Natural killer cell treated with Interleukin-12 subunit alpha and Interleukin-12 subunit beta and Interleukin-15 and Interleukin-18, amount 100 ng/mL, for 72 hours (primary cell): Measurements from ENCODE around the gene GDNF. TPM values are rescaled to one million over a fixed set of nuclear protein-coding genes. Genes with fewer than 3 reads are reported as not detected.

Source experiments
- ATAC-seq, 2 donors: fragments of 150-1000 bp; cut with Tn5 transposase in 1 of 2; sonication (Bioruptor Pico), chemical (Tn5 transposase) in 1 of 2; 2 replicates each; pipeline ENCODE4 v1.10.0; 2021
- DNase-seq: peaks from one replicate; pipeline ENCODE4 v3.0.0; 2022; ENCODE audit warnings: low spot score
- H3K27ac Mint-ChIP-seq, 2 donors: 1 replicate in 1 of 2; 2 replicates in 1 of 2; pipeline ENCODE4 v1.8.0; 2022; ENCODE audit warnings: mixed read lengths in 2 of 2, mild to moderate bottlenecking in 1 of 2, moderate library complexity in 1 of 2
- H3K27me3 Mint-ChIP-seq, 2 donors: 1 replicate in 1 of 2; 2 replicates in 1 of 2; pipeline ENCODE4 v1.8.0; 2022; ENCODE audit warnings: mixed read lengths in 2 of 2
- H3K36me3 Mint-ChIP-seq: one replicate; pipeline ENCODE4 v1.8.0; 2022; ENCODE audit warnings: mixed read lengths
- H3K4me1 Mint-ChIP-seq, 2 donors: 1 replicate in 1 of 2; 2 replicates in 1 of 2; pipeline ENCODE4 v1.8.0; 2022; ENCODE audit warnings: low read depth in 2 of 2, mixed read lengths in 2 of 2, mild to moderate bottlenecking in 1 of 2
- H3K4me3 Mint-ChIP-seq: one replicate; pipeline ENCODE4 v1.8.0; 2022; ENCODE audit warnings: mixed read lengths
- H3K9me3 Mint-ChIP-seq: 2 replicates; pipeline ENCODE4 v1.8.0; 2022; ENCODE audit warnings: mixed read lengths
- total RNA-seq, 2 donors: library from RNA; stranded (reverse); gene quantifications; one replicate each; pipeline ENCODE4 v1.2.3, GENCODE V29; 2022

GDNF gene
- total RNA-seq, 2 donors from 2014 or later: not detected

DNA sequence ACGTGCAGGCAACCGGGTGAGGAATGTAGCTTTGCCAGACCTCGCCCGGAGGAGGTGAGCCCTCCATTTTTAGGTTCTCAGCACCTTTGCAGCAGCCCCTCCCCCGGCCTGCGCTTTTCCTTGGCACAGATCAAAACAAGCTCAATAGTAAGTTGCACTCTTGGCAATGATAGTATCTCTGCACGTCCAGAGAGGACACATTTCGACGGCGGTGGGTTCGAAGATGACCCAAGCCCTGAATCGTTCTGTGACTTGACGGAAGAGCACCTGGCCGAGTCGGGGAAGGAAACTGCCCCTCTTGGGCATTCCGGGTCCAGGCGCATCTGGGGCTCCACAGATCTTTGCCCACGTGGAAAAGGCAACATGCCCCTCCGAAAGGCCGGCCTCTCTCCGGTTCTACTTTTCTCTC lies 904 bp downstream of the GDNF start:
- Mint-ChIP-seq H3K9me3 (no peaks in the 10 kb centered on the region), H3K4me3 (no peak overlapping the region), H3K36me3 (no peaks in the 10 kb centered on the region), H3K27me3 (peaks cover 52 to 74% of the 10 kb centered on the region in 2 donors), H3K27ac (no peak overlapping the region), H3K4me1 (peaks cover 10 to 11% of the 10 kb centered on the region in 2 donors)
- DNase-seq (no peak), ATAC-seq (no peak)

DNA sequence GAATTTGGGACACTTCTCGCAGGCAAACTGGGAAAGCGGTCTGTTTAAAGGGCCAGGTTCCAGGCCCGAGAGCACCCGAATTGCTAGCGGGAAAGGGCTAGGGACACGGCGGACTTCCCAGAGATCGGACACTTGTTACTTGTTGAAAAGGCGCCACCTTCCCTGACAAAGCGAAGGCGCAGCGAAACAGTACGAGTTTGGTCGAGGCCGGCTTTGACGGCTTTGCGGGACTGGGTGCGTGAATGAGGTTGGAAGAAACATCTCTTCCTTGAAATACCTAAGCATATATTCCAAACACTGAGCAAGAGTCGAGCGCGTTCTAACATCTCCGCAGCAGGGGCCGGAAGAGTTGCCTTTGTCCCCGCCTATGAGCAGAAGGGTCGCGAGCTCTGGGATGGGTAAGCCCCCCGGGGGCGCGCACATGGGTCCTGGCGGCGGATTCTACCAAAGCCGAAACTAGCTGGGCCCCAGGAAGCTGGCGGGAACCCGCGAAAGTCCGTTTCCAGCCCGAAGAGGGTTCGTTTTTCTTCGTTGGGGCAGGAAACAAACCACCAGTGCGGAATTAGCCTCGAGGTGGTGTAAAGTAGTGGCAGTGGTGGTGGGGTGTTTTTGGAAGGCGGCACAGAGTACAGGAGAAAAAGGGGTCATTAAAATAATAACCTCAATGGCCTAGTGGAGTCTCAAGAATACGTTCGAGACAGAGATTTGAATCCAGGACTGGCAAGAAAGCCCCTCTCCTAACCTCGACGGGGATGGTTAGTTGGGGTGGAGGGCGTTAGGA lies 1.5 kb downstream of the GDNF start:
- Mint-ChIP-seq H3K4me3 (peak overlapping the region; percentile 59), H3K27me3 (peaks cover 53 to 74% of the 10 kb centered on the region in 2 donors), H3K4me1 (peaks cover 10 to 11% of the 10 kb centered on the region in 2 donors), H3K9me3 (no peaks in the 10 kb centered on the region), H3K36me3 (no peaks in the 10 kb centered on the region), H3K27ac (no peak overlapping the region)
- DNase-seq: no peak
- no peak for ATAC-seq

DNA sequence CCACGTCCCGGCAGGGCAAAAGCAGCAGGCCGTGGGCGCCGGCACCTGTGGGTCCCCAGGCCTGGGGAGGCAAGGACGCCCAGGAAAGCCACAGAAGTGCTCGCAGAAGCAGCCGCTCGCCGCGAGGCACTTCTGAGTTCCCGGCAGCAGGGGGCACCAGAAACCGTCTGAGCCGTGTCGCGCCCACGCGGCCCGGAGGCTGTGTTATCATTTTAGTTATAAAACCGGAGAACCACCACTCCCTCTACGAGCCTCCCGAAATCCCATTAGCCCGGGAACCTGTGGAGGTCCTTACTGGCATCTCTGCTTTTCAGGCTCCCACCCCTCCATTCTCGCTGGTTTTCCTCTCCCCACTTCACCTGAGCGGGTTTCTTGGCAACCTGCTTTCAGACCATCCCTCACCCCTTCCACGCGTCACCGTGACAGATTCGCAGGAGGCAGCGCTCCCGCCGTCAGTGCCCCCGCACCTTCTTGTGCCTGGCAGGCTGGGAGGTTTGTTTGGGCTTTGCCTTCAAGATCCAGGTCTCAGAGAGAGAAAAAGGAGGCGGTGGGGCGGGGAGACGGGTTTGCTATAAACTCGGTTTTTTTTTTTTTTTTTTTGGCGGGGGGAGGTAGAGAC lies 2.3 kb downstream of the GDNF start:
- H3K27ac Mint-ChIP-seq: no peak overlapping the region
- DNase-seq: peak; percentile 68
- H3K4me1 Mint-ChIP-seq: peaks cover 10 to 11% of the 10 kb centered on the region in 2 donors
- peaks cover 61 to 78% of the 10 kb centered on the region in 2 donors for H3K27me3 Mint-ChIP-seq
- peak; percentile 56 to 70 for ATAC-seq
- no peaks in the 10 kb centered on the region for H3K9me3 Mint-ChIP-seq
- H3K4me3 Mint-ChIP-seq: peak overlapping the region; percentile 59
- no peaks in the 10 kb centered on the region for H3K36me3 Mint-ChIP-seq

DNA sequence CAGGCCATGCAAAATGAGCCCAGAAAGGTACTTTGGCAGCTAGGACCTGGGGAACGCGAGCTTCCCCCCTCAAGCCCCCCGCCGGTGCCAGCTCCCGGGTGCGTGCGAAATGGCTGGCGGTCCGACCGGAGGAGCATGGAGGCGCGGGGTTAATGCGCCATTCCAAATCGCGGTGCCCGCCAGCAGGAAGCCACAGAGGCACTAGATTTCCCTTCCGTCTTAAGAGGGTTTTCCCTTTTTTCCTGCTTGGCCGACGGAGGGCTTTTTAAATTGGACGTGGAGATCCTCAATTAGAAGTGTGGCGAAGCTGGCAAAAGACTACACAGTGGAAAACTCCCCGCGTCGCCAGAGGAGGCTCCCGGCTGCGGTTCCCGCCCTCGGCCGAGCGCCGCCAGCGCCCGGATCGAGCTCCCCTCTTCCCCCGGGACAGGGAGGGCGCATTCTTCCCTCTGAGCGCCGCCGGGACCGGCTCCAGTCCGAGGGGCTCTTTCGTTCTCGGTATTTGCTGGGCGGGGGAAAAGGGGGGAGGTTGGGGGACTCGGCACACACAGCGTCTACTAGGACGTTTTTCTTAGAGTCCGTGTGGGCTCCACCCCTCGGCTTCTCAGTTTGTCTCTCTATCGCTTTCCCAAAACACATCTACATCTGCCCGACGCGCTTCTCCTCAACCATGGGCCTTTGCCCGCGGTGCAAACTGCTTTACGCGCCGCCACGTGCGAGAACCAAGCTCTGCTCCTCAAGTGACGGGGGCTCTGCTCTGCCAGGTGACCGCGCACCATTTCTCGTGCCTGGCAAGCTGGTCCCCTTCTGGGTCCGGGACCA lies 3.0 kb downstream of the GDNF start:
- no peak overlapping the region for H3K27ac Mint-ChIP-seq

DNA sequence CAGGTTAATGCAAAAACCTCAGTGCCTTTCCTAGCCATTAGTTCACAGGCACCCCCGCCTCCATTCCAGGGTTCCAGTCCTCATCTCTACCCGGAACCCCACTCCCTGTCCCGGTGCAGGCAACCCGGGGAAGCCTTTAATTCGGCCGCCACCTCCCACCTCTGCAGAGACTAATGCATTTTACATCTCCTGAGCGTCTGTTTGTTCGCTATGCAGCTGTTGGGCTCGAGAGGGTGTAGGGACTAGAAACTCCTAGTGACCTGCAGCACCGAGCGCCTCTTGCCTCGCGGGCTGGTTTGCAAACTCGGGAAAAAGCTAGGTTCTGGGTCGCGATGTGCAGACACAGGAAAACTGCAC lies 3.6 kb downstream of the GDNF start:
- ATAC-seq (no peak), DNase-seq (no peak)
- Mint-ChIP-seq H3K36me3 (no peaks in the 10 kb centered on the region), H3K9me3 (no peaks in the 10 kb centered on the region), H3K27ac (no peak overlapping the region), H3K27me3 (peaks cover 59 to 78% of the 10 kb centered on the region in 2 donors), H3K4me3 (no peak overlapping the region), H3K4me1 (peaks cover 10 to 11% of the 10 kb centered on the region in 2 donors)

More for the DNA sequence above, 3.0 kb downstream of the GDNF start:
- ATAC-seq: peak in 1 of 2 donors; percentile 7
- H3K4me1 Mint-ChIP-seq: peaks cover 10 to 11% of the 10 kb centered on the region in 2 donors
- H3K9me3 Mint-ChIP-seq: no peaks in the 10 kb centered on the region
- H3K27me3 Mint-ChIP-seq: peaks cover 61 to 78% of the 10 kb centered on the region in 2 donors
- H3K36me3 Mint-ChIP-seq: no peaks in the 10 kb centered on the region
- peak overlapping the region; percentile 59 for H3K4me3 Mint-ChIP-seq
- DNase-seq: no peak

DNA sequence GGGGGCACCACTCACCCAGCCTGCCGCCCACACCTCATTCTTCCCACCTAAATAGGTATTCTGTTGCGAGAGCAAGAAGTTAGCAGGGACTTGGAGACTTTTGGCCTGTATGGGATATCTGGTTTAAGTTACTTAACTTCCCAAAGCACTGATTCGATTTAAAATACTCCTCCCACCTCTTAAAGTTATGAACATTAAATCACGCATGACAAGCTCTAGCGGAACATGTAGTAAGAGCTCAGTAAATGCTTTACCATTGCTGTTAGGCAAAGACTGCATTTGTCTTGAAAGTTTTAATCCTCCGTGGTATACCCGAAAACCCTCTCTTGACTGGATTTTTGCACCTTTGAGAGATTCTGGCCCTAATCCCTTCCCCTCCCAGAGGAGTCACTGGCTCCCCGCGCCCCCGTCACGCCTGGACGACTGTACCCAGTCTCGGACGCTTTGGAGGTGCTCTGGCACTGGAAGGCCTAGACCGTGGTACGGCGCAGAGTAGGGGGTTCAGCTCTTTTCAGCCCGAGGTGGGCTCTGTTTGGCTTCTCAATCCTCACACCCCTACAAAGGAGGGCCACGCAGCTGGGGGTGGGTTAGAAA lies 4.4 kb downstream of the GDNF start:
- ATAC-seq (no peak), DNase-seq (no peak)
- H3K36me3 Mint-ChIP-seq: no peaks in the 10 kb centered on the region
- H3K27ac Mint-ChIP-seq: no peak overlapping the region
- no peak overlapping the region for H3K4me3 Mint-ChIP-seq
- H3K9me3 Mint-ChIP-seq: no peaks in the 10 kb centered on the region
- peaks cover 10 to 11% of the 10 kb centered on the region in 2 donors for H3K4me1 Mint-ChIP-seq
- peaks cover 55 to 73% of the 10 kb centered on the region in 2 donors for H3K27me3 Mint-ChIP-seq

DNA sequence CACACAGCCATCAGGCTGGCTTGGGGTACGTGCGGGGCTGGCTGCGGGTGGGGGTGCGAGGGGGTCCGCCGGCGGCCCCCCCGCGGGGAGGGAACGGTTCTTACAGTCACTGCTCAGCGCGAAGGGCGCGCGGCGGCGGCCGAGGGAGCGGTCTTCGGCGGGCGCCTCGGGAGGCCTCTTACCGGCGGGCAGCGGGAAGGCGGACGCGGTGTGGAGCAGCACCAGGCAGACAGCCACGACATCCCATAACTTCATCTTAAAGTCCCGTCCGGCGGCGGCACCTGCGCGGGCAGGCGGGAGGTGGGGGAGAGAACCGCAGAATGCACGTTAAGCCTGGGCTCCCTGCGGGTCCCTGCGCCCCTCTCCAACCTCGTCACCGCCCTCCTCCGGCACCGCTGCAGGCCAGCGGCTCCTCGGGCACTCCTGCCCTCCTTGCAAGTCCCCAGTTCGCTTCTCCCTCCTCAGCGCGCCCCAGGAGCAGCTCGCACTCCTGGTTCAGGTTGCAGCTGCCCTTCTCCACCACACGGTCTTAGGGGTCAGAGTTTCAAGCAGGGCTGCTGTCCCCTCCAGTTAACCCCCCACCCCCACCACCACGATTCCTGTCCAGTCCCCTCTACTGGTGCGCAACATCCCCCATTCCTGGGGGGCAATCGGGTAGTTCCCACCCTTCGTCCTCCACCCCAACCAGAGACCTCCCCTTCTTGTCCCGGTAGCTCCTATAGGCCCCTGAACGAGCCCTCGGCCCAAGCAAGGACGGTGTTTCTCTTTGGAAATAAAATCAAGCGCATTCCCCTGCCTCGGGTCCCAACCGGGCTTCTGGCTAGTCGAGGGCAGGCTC lies 5.1 kb downstream of the GDNF start:
- no peaks in the 10 kb centered on the region for H3K36me3 Mint-ChIP-seq
- H3K4me3 Mint-ChIP-seq: no peak overlapping the region
- no peak overlapping the region for H3K27ac Mint-ChIP-seq
- no peaks in the 10 kb centered on the region for H3K9me3 Mint-ChIP-seq
- ATAC-seq (peak in 1 of 2 donors; percentile 2), DNase-seq (no peak)
- peaks cover 10 to 11% of the 10 kb centered on the region in 2 donors for H3K4me1 Mint-ChIP-seq
- H3K27me3 Mint-ChIP-seq: peaks cover 60 to 76% of the 10 kb centered on the region in 2 donors

DNA sequence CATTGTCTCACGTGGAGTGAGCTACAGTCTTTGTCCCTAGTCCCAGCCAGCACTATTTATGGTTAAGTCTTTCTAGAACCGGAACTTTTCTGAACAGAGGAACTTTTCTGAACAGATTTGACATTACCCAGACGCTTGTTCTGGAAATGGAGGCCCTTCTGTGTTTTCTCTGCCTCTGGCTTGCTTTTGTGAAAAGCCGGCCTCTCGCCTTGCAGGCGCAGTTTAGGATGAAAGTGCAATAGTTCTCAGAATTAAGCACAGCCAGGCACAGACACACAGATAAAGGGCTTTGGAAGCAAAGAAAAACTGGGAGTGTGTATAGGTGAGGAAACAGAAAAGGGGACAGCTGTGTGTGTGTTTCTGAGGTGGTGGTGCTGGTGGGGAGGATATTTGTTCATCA lies 5.9 kb downstream of the GDNF start:
- Mint-ChIP-seq H3K4me3 (no peak overlapping the region), H3K27me3 (peaks cover 60 to 83% of the 10 kb centered on the region in 2 donors), H3K9me3 (no peaks in the 10 kb centered on the region), H3K36me3 (no peaks in the 10 kb centered on the region), H3K27ac (no peak overlapping the region), H3K4me1 (peaks cover 10 to 11% of the 10 kb centered on the region in 2 donors)
- ATAC-seq (no peak), DNase-seq (no peak)

DNA sequence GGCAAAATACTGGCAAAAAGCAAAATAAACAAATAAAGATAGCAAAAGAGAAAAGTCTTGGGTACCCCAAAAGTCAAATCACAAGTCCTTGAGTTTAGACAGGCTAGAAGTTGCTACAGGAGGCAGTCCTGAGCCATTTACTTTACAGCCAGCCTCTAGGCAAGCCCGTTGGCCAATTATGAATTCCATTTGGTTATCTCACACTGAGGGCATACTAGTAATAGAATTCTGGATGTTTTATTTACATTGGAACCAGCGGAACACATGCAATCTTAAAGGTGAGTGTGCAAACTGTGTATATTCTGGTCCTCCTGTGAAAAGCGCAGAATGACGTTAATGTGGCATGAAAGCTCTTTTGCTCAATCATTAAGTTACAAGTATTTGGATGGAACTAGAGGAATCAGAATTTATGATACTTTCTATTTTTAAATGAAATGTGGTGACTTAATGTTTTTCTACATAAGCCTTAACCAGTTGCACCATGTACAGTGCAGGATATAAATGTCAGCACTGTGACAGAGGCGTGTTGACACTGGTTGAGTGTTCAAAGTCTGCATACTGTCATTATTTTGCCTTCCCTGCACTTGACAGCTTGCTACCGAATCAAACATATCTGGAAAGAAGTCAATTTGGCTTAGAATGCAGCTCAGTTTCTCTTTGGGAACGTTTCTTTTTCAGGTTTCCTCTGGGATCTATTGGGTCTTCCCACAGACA lies 7.9 kb downstream of the GDNF start:
- no peak for DNase-seq
- no peak overlapping the region for H3K27ac Mint-ChIP-seq
- H3K4me1 Mint-ChIP-seq: peaks cover 0 to under 1% of the 10 kb centered on the region in 2 donors
- no peak for ATAC-seq
- H3K9me3 Mint-ChIP-seq: no peaks in the 10 kb centered on the region
- H3K36me3 Mint-ChIP-seq: no peaks in the 10 kb centered on the region
- peaks cover 46 to 71% of the 10 kb centered on the region in 2 donors for H3K27me3 Mint-ChIP-seq
- H3K4me3 Mint-ChIP-seq: no peak overlapping the region

DNA sequence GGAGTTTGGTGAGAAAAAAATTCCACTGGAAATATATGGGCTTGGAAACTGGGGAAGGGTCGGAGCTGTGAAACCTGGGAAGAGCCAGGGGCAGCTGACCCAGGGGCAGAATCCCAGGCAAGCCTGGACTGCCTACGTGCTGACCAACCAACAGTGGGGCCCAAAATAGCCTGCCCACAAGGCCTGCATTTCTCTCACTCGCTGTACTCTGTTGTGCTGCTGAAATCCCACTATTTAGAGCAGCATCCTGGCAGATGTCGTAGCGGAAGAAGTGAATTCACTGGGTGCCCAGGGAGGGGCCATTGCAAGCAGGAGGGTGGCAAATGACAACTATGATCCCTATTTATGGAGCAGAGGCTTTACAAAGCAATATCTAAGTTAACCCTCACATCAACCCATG lies 9.5 kb downstream of the GDNF start:
- no peak overlapping the region for H3K27ac Mint-ChIP-seq
- H3K27me3 Mint-ChIP-seq: peaks cover 46 to 69% of the 10 kb centered on the region in 2 donors
- H3K4me3 Mint-ChIP-seq: no peak overlapping the region
- no peaks in the 10 kb centered on the region for H3K36me3 Mint-ChIP-seq
- DNase-seq: no peak
- ATAC-seq: no peak
- H3K4me1 Mint-ChIP-seq: no peaks in the 10 kb centered on the region
- H3K9me3 Mint-ChIP-seq: no peaks in the 10 kb centered on the region

DNA sequence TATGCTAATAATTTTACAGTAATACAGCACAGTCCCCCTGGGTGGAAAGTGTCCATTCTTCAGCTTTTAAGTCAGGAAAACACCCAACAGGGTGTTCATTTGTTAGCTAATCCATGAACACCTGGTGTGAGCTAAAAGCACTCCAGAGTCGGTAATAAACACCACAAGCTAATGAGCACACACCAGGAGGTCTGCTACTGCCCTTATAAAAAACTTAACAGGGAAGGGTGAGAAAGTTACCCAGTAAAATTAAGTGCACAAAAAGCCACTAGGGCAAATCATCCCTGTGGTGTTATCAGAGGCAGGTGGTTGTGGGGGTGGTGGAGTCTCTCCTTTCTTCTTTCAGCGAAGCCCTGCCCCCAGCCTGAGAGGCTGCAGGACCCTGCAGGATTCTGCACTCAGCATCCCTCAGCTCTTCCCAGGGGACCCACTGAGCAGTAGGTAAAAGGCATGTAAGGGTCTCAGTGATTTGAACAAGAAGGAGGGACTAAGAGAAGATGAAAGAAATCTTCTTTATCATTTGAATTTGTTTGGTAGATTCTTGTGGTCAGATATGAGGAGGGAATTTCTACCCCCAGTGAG lies 14.4 kb downstream of the GDNF start:
- ATAC-seq: no peak
- peaks cover 19 to 45% of the 10 kb centered on the region in 2 donors for H3K27me3 Mint-ChIP-seq

DNA sequence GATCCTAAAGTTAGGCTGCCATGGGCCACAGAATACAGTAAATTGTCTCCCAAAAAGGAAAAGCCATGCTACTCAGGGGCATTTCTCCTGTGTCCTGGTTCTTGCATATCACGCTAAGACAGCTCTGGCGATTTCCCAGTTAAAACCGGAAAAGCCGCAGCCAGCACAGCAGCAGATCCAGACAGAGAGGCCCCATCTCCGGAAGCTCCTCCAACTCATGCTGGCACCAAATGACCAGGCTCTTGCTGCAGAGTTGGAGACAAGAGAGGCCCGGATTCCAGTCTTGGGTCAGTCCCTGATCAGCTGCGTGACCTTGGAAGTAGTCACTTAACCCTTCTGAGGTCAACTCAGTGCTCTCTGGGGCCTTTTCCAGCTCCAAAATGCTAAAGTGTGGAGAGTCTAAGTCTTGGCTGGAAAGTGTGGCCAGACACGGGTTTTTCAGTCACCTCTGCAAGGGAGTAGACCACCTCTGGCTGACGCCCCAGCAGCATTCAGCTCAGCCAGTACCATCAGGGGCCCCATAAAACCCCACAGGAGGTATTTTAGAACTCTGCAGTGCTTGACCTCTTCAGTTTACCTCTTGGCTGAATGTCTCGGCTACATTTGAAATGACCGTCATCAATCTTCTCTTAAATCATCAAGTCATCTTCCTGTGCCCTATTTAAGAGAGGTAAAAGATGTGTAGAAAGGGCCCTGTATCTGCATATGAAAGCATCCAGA lies 16.2 kb downstream of the GDNF start:
- DNase-seq (no peak), ATAC-seq (no peak)
- Mint-ChIP-seq H3K4me3 (no peak overlapping the region), H3K27me3 (peaks cover 9 to 28% of the 10 kb centered on the region in 2 donors), H3K4me1 (no peaks in the 10 kb centered on the region), H3K36me3 (no peaks in the 10 kb centered on the region), H3K9me3 (no peaks in the 10 kb centered on the region), H3K27ac (no peak overlapping the region)

More for the DNA sequence above, 14.4 kb downstream of the GDNF start:
- Mint-ChIP-seq H3K4me1 (no peaks in the 10 kb centered on the region), H3K36me3 (no peaks in the 10 kb centered on the region), H3K4me3 (no peak overlapping the region), H3K9me3 (no peaks in the 10 kb centered on the region), H3K27ac (no peak overlapping the region)
- no peak for DNase-seq
